HG03025 (cell line): ENCODE measurements around the gene PIK3C2B.
A peak's percentile ranks its signal among the peaks of the same experiment; 100 is the strongest.
"Not testable (repeated sequence)": the region's sequence is repeated elsewhere in the genome, so short reads cannot be mapped to it uniquely, and the experiment has no call there.

Experiments
- ATAC-seq: cut with Tn5 transposase; IDR thresholded peaks from one replicate; pipeline ENCODE4 v1.9.1; 2021; ENCODE audit warnings: mild to moderate bottlenecking, moderate library complexity; ENCODE audit not compliant: unreplicated experiment, low FRiP score

The PIK3C2B gene

DNA sequence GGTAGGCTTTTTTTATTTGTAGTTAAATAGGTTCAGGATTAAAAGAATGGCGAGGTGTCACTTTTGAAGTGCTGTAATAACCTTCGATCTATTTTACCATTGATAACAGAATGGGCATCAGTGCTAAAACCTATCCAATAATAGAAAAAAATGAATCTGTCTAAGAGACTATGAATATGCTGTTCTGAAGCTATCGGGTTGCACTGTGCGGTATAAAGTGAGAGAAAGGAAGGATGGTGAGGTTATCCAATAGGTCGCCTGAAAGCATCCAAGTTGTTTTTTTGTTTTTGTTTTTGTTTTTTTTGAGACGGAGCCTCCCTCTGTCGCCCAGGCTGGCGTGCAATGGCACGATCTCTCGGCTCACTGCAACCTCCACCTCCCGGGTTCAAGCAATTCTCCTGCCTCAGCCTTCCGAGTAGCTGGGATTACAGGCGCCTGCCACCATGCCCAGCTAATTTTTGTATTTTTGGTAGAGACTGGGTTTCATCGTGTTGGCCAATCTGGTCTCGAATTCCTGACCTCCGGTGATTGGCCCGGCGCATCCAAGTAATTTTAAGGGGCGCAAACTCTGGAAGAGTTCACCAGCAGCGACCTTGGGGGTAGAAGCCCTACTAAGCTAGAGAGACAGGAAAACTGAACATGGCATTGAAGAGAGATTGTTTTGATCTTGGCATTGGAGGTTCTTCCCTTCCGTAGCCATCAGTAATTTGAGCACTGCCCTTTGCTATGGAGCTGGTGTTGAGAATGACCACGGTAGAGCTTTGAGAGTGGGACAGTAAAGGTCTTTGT is 12.9 kb upstream of the PIK3C2B start:
- no peak for ATAC-seq

DNA sequence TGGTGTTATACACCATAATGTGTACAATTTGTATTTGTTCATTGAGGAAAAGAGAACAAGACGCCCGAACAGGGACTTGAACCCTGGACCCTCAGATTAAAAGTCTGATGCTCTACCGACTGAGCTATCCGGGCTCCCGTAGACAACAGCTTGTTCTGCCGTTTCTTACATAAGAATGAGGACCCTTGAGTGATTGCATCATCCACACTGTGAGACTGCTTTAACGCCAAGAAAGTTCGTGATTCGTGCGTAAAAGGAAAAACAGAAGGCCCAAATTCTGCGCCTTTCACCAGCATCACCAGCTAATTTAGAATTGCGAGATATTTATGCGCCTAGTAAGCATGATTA is 12.3 kb upstream of the PIK3C2B start:
- ATAC-seq = peak; percentile 71

DNA sequence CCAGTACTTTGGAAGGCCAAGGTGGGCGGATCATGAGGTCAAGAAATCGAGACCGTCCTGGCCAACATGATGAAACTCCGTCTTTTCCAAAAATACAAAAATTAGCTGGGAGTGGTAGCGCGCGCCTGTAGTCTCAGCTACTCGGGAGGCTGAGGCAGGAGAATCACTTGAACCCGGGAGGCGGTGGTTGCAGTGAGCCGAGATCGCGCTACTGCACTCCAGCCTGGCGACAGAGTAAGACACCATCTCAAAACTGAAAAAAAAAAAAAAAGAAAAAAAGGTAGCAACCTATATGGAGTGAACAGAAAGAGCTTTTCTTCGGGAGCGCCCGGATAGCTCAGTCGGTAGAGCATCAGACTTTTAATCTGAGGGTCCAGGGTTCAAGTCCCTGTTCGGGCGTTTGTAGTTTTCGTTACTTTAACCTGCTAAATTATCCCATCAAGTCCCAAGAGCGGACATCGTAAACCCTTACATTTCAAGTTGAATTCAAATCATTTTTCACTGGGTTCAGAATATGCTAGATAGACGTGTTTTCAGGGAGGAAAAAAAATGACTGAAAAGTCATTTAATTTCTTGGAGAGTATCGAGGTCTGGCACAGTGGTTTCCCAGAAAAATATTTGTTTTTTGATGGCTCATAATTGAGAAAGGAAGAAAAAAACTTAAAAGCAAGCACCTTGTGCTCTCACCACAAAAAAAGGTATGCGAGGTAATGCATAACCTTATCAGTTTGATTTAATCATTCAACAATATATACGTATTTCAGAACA is 11.8 kb upstream of the PIK3C2B start:
- peak; percentile 62 for ATAC-seq

DNA sequence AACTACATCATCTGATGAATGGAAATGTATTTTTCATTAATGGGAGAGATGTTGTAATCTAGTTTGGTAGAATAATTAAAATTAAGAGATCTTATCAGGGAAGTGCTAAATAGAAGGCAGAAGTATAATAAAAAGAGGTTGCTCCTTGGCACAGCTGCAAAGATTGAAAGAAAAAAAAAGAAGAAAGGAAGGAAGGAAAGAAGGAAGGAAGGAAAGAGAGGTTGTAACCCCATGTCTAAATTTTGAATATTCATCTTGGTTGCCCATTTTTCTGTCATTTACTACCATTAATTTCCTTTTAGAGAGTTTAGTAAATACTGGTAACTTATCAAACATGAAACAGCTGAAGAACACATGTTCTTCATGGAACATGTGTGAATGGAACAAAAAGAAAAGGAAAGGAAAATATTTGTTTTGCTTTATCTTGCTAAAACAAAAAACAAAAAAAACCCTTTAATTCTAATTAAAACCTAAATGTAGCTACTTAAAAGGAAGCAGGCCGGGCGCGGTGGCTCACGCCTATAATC is 11.1 kb upstream of the PIK3C2B start:
- ATAC-seq = no peak

DNA sequence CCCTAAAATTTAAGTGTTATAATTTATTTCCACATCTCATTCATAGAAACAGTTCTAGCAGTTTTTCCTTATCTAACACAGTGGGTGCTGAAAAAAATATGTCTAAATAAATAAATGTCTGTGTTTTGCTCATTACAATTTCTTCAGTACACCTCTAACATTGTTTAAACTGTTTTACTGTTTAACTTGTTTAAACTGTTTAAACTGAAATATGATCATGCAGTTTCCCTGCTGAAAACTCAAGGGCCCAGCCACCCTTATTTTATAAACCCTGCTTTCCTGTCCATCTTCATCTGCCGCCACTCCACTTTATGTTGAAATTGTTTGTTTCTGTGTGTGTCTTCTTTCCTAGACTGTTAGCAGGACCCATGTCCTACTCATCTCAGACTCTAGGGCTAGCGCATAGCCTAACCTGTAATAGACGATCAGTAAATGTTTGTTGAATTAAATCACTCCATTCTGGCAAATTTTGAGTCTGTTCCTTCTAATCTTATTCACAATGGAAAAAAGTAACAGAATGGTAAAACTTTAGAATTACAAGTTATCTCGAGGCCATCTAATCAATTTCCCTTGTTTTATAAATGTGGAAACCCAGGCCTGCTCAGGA is 9.4 kb upstream of the PIK3C2B start:
- no peak for ATAC-seq

DNA sequence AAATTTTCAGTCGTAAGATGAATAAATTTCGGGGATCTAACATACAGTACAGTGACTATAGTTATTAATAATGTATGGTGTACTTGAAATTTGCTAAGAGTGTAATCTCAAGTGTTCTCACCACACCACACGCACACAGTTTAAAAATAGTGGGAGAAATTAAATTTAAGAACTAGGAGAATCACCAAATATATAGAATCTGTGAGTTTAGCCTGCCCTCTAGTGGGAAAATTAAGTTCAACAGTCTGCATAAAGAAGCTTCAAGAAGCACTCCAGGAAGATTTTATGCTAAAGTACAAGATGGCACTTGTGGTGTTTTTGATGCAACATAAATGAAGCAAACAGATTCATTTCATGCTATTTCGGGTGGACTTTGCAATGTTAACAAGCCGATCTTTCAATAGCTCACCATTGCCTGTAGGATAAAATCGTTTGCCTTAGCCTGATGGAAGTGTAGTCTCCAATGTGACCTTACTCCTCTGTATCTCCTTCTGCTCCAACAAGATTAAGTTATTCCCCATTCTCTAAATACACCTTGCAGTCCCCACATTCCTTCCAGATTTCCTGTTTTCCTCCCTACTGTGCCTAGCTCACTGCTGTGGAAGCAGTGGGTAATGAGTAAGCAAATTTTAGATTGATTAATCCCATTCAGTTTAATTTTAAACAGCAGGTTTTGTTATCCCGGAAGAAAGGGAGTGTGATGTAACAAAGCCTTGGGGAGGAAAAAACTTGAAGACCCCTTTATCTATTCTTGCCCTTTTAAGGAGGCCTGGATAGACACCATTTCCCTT is 8.7 kb upstream of the PIK3C2B start:
- ATAC-seq = no peak

DNA sequence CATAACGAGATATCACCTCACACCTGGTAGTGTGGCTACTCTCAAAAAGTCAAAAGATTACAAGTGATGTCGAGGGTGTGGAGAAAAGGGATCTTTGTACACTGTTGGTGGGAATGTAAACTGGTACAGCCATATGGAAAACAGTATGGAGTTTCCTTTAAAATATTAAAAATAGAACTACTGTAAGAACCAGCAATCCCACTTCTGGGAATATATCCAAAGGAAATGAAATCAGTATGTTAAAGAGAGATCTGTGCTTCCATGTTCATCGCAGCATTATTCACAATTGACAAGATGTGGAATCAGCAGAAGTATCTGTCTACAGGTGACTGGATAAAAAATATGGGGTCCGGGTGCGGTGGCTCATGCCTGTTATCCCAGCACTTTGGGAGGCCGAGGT is 7.6 kb upstream of the PIK3C2B start:
- ATAC-seq = no peak

DNA sequence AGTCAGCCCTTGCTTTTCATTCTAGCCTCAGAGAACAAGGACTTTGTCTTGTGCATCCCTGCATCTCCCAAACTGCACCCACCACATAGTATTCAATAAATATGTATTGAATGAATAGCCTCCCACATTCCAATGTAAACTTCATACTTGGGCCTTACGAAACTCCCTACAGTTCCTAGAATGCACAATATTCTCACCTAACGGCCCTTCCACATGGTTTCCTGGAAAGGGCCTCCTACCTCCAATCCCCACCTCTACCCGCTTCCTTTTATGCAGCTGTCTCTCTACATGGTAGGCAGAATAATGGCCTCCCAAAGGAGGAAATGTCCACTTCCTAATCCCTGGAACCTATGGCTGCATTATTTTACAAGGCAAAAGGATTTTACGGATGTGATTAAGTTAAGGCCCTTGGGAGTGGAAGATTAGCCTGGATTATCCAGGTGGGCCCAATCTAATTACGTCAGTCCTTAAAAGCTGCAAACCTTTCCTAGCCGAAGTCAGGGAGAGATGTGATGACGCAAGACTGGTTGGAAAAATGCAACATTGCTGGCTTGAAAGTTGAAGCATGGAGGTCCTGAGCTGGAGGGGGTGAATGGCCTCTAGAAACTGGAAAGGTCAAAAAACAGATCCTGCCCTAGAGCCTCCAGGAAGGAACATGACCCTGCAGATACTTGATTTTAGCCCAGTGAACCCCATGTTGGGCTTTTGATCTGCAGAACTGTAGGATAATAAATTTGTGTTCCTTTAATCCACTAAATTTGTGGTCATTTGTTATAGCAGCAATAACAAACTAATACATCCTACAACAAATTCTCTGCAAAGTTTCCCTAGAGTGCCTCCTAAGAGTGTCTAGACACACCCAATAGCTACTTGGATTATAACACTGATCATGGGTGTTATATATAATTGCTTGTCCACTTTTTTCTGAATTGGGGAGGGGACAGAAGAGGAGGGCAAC is 5.2 kb upstream of the PIK3C2B start:
- no peak for ATAC-seq

DNA sequence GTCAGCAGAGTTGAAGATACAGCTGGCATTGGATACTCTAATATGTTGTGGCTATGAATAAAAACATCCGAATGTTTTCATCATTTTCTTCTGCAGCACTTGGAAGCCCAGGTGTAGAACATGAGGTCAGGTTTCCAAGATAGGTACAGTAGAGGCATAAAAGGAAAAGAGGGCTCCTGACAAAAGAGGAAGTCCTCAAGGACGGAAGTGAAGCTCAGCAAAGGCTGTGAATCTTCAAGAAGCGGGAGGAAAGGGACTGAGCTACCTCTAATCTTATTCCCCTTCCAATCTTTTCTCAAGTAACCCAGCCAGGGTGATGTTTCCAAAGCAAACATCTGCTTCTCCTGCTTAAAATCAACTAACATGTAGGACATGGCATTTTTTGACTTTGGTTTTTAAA is 4.4 kb upstream of the PIK3C2B start:
- no peak for ATAC-seq

DNA sequence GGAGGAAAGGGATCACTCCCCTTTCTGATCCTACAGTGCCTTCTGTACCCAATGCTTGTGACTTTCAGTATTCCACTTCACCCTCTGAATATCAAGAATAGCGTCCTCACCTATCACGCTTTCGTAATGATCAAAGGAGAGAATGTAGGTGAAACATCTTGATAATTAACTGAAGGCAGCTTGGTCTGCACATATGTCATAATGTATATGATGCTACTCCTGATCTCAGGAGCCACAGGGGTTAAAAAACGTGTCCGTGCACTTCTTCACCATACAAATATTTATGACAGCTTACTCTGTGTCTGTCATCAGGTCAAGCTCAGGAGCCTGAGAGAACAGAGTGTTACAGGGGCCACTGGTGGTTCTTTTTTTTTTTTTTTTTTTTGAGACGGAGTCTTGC is 1.2 kb upstream of the PIK3C2B start:
- no peak for ATAC-seq

DNA sequence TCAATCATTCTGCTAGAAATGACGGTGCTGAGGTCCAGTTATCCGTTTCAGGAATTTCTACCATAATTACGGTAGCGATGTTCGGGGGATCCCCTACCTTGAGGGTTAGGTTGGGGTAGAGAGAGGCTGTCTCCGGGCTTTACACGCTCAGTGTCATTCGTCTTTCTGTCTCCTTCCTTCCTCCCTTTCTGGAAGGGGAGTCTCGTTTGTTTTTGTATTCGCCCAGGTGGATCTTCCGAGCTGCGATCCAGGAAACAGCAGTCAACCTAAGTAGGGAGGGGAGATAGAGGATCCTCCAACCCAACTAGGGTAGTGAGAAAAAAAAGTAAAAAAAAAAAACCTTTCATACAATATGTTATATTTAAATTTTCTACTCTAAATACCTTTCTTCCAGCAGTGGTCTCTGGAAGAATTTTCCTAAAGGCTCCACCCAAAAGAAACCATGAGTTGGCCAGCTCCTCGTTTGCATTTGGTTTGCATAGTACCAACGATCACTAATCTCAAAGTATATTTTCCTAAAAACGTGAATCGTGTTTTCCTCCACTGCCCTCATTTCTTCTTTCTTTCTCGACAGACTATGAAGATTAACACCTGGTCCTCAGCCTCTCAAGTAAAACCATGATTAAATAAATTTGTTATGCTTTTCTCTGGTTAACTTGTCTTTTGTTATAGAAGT is 611 bp upstream of the PIK3C2B start:
- peak; percentile 20 for ATAC-seq

DNA sequence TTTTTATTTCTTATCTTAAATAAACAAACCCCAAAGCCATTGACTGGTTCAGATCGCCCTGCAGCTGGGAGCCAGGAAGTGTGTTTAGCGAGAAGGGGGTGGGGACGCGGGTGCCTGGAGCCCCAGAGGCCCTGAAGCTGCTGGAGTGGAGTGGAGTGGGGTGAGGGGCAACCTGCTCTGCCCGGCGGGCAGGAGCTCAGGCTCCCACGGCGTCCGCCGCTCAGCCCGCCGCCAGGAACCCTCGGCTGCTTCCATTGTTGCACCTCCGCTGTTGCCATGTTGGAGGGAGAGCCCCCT is 673 bp downstream of the PIK3C2B start:
- peak; percentile 33 for ATAC-seq

DNA sequence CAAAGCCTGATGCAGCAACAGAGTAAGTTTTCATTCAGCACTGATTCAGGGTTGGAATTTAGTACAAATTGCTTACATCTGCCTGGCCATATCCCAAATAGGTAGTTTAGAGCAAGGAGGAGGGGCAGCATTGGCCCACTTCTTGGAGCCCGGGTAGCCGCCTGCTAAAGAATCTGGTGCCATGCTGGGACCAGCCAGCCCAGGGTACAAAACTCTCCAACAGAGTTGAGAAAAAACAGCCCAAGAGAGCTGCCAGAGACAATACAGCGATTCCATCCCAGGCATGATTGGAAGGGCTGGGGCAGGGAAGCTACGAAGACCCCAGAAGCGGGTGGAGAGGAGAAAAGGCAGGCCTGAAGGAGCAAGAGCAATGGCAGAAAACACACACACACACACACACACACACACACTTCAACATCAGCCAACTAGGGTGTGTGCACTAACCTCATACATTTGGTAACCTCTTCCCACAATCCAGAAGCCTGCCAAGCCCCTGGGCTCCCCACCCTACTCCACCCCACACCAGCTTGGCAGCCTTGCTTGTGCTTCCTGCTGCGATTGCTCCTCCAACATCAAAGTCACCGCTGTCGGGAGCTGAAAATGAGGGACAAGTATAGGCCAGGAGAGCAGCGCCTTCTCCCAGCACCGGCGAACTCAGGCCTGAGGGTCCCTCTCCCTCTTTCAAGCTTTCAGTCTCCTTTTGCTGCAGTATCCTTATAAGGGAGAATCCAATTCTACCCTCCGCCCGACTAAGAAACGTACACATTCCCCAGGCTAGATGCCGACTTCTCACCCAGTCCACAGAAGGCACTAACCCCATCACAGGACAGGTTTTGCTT is 1.2 kb downstream of the PIK3C2B start:
- ATAC-seq = no peak

DNA sequence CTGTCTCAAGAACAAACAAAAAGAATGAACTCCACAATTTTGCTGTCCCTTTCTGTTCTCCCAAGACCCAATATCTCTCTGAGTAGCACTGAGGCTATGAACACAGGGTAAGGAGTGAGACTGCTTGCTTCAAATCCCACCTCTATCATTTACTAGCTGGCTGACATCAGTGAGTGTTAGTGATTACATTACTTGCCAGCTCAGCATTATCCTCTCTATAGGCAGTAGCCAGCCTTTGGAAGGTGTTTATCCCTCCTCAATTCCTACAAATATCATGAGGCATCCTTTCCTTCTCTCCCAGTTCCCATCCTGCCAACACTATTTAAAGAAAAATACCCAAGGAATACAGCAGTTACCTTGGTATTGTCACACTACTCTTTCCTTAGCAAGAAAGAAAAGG is 3.0 kb downstream of the PIK3C2B start:
- ATAC-seq = no peak

DNA sequence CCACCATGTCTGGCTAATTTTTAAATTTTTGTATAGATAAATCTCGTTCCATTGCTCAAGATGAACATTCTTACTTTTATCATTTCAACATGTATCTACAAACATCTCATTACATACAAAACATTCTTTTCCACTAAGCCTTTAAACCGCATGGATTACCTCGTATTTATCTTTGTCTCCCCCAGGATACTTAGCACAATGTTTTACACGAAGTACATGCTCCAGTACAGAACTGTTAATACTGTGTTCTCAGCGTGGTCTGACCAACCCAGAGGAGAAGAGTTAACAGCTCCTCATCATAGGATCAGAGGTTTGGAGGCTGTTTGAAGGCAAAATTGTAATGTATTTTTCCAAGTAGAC is 7.4 kb downstream of the PIK3C2B start:
- ATAC-seq = no peak

DNA sequence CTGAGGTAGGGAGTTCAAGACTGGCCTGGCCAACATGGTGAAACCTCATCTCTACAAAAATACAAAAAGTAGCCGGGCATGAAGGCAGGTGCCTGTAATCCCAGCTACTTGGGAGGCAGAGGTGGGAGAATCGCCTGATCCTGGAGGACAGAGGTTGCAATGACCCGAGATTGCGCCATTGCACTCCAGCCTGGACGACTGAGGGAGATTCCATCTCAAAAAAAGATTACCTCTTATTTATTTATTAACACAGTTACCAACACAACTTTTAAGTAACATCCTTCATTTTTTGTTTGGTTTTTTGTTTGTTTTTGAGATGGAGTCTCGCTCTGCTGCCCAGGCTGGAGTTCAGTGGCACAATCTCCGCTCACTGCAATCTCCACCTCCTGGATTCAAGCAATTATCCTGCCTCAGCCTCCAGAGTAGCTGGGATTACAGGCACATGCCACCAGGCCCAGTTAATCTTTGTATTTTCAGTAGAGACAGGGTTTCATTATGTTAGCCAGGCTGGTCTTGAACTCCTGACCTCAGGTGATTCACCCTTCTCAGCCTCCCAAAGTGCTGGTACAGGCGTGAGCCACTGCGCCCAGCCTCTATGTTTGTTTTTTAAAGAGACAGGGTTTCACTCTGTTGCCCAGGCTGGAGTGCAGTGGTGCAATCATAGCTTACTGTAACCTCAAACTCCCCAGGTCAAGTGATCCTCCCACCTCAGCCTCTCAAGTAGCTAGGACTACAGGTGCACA is 7.9 kb downstream of the PIK3C2B start:
- ATAC-seq = not testable (repeated sequence)

DNA sequence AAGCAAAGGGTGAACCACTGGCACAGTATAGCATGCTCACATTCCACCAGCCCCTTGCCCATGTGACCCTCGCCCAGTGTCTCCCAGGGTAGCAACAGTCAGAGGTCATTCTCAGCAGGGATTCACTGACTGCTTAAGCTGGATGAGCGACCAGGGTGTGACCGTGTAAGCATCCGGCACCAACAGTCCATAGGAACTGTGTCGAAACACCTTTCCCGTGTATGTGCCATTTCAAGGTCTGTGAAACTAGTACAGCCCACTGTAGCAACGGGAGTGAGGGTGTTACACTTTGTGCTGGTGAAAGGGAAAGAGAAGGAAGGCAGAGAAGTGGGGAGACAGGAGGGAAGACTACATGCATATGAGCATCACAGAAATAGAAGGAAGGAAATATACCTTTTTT is 10.8 kb downstream of the PIK3C2B start:
- ATAC-seq = no peak

DNA sequence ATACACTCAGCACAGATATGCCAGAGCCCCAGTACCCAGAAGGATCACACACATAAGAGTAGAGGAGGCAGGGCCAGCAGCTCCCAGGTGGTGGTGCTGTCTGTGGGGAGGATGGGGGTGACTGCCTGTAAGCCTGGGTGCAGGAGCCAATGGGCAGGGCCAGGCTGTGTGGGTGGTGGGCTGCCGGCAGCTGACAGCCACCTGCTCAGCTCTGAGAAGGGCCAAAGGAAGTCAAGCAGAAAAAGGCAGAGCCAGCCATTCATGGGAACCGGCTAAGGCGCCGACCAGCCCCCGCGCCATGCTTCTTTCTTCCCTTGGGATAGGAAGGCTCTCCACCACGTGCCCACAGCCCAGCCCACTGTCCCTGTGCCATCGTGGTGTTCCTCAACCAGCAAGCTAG is 14.1 kb downstream of the PIK3C2B start:
- ATAC-seq = no peak
